ENCODE measurements around the gene NUP210.
A peak's percentile ranks its signal among the peaks of the same experiment; 100 is the strongest.
"Not testable (repeated sequence)": the region's sequence is repeated elsewhere in the genome, so short reads cannot be mapped to it uniquely, and the experiment has no call there.

The NUP210 gene

DNA sequence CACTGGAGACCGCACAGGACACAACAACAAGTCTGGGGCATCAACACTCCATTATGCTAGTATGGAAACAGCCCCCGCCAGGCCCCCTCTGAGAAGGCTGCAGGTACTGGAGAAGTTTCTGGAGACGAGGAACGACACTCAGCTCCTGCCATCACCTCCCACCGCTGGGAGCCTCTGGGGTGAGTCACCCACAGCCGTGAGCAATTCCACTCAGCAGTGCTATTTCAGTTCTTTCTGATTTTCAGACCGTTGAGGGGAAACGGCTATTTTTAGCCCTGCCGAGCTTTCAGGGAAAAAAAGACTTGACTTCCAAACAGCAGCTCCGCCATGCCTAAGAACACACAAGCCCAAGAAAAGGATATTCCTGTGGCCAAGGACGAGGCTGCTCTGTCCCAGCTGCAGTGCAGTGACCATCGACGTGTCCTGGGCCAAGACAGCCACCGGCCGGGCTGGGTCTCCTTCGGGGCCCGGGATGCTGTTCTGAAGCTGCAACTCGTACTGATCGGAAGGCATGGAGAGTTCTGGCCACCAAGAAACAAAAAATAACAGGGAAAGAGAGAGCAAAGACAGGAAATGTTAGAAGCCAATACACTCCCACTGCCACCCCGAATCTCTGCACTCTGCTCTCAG, 40.8 kb downstream of the NUP210 start:
- Mint-ChIP-seq H3K27me3 (no peaks in the 10 kb centered on the region), H3K36me3 (ENCODE audit: low read depth) (peaks cover 47% of the 10 kb centered on the region), H3K4me3 (no peak overlapping the region), H3K27ac (no peak overlapping the region), H3K9me3 (no peaks in the 10 kb centered on the region), H3K4me1 (no peaks in the 10 kb centered on the region)
- no peak for DNase-seq
- no peak for ATAC-seq

DNA sequence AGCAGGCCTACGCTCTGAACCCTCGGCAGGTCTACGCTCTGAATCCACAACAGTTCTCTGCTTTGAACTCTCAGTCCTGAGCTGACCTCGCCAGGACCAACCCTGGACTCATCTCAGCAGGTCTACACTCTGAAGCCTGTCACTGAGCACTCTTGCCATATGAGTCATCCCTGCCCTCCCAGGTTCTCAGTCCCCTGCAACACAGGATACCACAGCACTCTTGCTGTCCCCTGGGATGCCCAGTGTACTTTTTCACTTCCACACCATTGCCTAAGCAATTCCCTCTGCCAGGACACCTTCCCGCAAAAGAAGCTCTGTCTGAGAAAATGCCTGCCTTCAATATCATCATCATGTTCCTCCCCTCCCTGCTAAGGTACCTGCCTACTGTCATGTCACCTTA, 42.0 kb downstream of the NUP210 start:
- no peaks in the 10 kb centered on the region for H3K9me3 Mint-ChIP-seq
- H3K4me1 Mint-ChIP-seq = no peaks in the 10 kb centered on the region
- H3K27me3 Mint-ChIP-seq = no peaks in the 10 kb centered on the region
- no peak overlapping the region for H3K4me3 Mint-ChIP-seq
- ATAC-seq (peak; percentile 27), DNase-seq (no peak)
- H3K36me3 Mint-ChIP-seq (ENCODE audit: low read depth) = peaks cover 43% of the 10 kb centered on the region
- H3K27ac Mint-ChIP-seq = peak overlapping the region; percentile 44

DNA sequence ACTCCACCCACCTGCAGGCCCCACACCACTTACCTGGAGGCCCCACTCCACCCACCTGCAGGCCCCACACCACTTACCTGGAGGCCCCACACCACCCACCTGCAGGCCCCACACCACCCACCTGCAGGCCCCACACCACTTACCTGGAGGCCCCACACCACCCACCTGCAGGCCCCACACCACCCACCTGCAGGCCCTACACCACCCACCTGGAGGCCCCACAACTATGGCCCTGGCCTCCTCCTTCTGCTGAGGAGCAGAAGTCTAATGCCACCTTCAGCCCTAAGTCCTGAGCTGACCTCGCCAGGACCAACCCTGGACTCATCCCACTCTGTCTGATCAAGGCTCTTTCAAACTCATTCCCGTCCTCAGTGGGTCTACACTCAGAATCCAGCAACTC, 42.4 kb downstream of the NUP210 start:
- H3K4me3 Mint-ChIP-seq, H3K27me3 Mint-ChIP-seq, DNase-seq, ATAC-seq, H3K9me3 Mint-ChIP-seq, H3K4me1 Mint-ChIP-seq: not testable (repeated sequence)
- Mint-ChIP-seq H3K27ac (peak overlapping the region; percentile 44), H3K36me3 (ENCODE audit: low read depth) (peaks cover 41% of the 10 kb centered on the region)

DNA sequence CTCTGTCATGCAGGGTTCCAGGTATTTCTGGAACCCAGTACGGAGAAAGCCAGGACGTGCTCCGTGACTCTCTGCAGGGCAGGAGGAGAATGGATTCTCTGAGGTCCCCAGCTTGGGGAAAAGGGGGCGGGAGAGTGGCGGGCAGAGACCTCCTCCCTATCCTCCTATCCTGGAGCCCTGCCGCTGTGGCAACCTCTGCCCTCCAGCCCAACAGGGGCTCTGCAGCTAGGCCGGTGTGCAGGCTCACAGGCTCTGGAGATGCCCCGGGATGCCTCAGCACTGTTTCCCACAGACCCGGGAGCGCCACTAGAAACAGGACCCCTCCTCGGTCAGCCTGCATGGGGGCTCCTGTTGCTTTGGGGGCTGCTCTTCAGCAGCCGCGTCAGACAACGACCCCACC, 43.1 kb downstream of the NUP210 start:
- H3K27me3 Mint-ChIP-seq = no peaks in the 10 kb centered on the region
- H3K4me1 Mint-ChIP-seq = no peaks in the 10 kb centered on the region
- H3K4me3 Mint-ChIP-seq = no peak overlapping the region
- peaks cover 39% of the 10 kb centered on the region for H3K36me3 Mint-ChIP-seq (ENCODE audit: low read depth)
- no peaks in the 10 kb centered on the region for H3K9me3 Mint-ChIP-seq
- H3K27ac Mint-ChIP-seq = no peak overlapping the region
- no peak for DNase-seq
- no peak for ATAC-seq

DNA sequence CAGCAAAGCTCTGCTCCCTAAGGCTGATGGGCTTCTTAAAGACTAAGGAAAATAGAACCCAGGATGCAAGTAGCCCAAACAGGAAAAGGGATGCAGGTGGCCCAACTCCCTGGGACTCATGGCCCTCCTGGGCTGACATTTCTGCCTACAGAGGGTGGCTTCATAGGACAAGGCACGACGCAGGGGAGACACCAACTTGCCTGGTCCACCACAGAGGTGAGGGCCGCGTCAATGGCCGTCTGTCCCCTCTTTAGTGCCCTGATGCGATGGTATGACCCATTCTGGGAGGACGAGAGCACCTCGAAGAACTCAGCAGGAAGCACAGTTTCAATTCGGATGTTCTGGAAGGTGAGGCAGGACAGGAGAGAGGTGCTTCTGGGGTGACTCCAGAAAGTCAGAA, 44.0 kb downstream of the NUP210 start:
- Mint-ChIP-seq H3K27me3 (no peaks in the 10 kb centered on the region), H3K9me3 (no peaks in the 10 kb centered on the region), H3K36me3 (ENCODE audit: low read depth) (peaks cover 41% of the 10 kb centered on the region), H3K4me3 (no peak overlapping the region), H3K27ac (no peak overlapping the region), H3K4me1 (no peaks in the 10 kb centered on the region)
- no peak for ATAC-seq
- no peak for DNase-seq

DNA sequence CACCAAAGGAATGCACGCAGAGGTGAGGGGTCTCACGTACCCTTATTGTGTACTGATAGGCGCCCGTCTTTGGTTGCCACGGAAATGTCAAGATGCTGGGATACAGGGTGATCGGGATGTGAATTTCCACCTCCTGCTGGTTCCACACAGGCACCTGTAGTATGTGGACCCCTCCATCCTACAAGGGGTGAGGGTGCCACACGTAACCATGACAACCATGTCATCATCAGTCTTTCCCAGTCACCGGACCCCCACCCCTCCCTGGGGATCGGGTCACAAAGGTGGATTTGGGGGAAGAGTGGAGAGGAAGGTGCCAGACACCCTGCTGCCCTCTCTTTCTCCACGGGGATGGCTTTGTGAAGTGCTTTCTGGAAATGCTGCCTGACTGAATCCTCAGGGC, 44.7 kb downstream of the NUP210 start:
- Mint-ChIP-seq H3K9me3 (no peaks in the 10 kb centered on the region), H3K36me3 (ENCODE audit: low read depth) (peaks cover 43% of the 10 kb centered on the region), H3K4me1 (no peaks in the 10 kb centered on the region), H3K27me3 (no peaks in the 10 kb centered on the region), H3K4me3 (no peak overlapping the region), H3K27ac (no peak overlapping the region)
- ATAC-seq (no peak), DNase-seq (no peak)

DNA sequence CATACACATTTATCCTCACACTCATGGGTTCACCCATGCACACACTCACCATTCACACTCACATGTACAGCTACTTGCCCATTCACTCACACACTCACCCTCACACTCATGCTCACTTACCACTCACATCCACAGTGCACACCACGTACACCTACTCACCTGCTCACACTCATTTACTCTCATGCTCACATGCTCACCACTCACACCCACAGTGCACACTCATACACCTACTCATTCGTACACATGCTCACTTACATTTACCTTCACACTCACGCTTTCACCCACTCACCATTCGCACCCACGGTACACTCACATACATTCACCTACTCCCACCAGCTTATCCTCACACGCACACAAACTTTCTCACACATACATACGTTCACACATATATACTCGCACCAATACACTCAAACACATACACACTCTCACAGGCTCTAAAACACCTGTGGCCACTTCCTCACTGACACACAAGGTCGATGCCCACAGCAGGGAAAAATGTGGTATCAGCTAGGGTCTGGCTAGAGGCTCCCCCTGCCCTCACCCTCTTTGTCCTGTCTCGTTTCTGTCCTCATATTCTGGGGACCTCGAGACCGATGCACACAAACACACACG, 46.0 kb downstream of the NUP210 start:
- Mint-ChIP-seq H3K4me1 (no peaks in the 10 kb centered on the region), H3K9me3 (no peaks in the 10 kb centered on the region), H3K27me3 (no peaks in the 10 kb centered on the region), H3K4me3 (no peak overlapping the region), H3K27ac (no peak overlapping the region), H3K36me3 (ENCODE audit: low read depth) (peaks cover 46% of the 10 kb centered on the region)
- DNase-seq (no peak), ATAC-seq (no peak)

DNA sequence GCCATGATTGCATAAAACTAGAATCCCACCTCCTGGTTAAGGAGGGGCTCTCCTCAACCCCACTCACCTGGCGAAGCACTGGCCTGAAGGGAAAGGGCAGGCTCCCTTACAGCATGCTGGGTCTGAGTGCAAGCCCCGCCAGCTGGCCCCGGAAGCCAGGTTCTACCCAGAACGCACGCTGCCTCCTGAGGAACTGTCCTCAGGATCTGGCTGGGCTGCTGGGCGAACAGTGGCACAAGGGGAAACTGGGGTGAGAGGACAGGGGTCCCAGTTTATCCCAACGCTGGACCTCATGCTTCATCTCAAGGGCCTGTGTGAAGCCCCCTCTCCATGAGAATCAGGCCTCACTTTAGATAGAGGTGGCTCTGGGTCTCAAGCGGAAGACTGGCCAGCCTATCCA, 47.5 kb downstream of the NUP210 start:
- H3K36me3 Mint-ChIP-seq (ENCODE audit: low read depth) = peaks cover 39% of the 10 kb centered on the region
- ATAC-seq = no peak
- H3K4me3 Mint-ChIP-seq = no peak overlapping the region
- H3K4me1 Mint-ChIP-seq = no peaks in the 10 kb centered on the region
- no peak overlapping the region for H3K27ac Mint-ChIP-seq
- no peaks in the 10 kb centered on the region for H3K27me3 Mint-ChIP-seq
- no peak for DNase-seq
- H3K9me3 Mint-ChIP-seq = no peaks in the 10 kb centered on the region

DNA sequence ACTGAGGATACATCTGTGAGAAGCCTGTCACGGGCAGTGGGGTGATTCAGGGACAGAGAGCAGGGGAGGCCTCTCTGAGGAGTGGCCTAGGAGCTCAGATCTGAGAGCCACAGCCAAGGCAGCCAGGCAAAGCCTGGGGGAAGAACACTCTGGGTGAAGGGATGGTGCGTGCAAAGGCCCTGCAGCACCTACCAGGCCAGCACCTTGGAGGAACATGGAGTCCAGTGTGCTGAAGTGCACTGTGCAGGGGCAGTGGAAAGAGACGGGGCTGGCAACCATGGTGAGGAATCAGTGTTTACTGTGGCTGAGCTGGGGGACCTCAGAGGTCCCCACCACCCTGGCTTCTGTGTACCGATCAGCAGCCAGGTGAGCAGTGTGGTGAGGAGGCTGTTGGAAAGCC, 48.0 kb downstream of the NUP210 start:
- no peaks in the 10 kb centered on the region for H3K27me3 Mint-ChIP-seq
- no peak for DNase-seq
- H3K4me3 Mint-ChIP-seq = no peak overlapping the region
- peaks cover 37% of the 10 kb centered on the region for H3K36me3 Mint-ChIP-seq (ENCODE audit: low read depth)
- H3K4me1 Mint-ChIP-seq = no peaks in the 10 kb centered on the region
- no peaks in the 10 kb centered on the region for H3K9me3 Mint-ChIP-seq
- no peak overlapping the region for H3K27ac Mint-ChIP-seq
- ATAC-seq = no peak

DNA sequence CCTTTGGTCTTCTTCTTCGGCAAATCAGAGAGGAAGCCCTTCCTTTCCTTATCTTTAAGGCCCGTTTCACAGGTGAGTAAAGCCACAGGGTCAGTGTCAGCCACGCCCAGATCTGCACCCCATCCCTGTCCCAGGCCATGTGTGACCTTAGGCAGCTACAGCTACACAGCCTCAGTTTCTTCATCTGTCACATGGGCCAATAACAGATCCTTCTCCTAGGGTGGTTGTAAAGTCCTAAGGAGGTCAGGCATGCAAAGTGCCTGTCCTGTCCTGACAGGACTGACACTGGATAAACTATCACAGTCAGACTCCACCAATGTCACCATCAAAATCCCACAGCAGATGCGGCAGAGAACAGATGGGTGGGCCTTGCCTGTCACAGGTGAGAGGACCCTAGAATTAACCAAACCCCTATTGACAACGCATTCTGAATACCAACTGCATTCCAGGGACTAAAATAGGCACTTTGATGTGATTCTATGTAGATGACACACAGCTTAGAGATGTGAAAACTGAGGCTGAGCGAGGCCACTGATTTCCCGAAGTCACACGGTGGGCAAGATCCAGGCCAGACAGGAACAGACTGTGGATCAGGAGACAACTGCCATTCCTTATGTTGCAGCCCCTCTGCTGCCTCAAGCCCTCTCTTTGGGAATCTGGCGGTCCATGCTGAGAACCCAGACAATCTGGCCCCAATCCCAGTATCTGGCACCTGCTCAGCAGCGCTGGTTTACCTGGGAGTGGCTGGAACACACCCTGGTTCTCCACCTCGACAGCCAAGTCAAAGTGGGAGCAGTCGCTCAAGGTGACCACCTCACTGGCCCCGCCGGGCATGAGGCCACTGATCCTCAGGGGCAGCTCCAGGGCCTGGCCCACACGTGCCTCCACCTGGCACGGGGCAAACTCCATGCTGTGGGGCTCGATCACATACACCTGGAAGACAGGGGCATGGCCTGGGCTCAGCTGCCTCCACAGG, 48.7 kb downstream of the NUP210 start:
- ATAC-seq (no peak), DNase-seq (no peak)
- H3K27ac Mint-ChIP-seq = no peak overlapping the region
- no peaks in the 10 kb centered on the region for H3K9me3 Mint-ChIP-seq
- H3K27me3 Mint-ChIP-seq = no peaks in the 10 kb centered on the region
- H3K36me3 Mint-ChIP-seq (ENCODE audit: low read depth) = peaks cover 37% of the 10 kb centered on the region
- H3K4me3 Mint-ChIP-seq = no peak overlapping the region
- no peaks in the 10 kb centered on the region for H3K4me1 Mint-ChIP-seq

DNA sequence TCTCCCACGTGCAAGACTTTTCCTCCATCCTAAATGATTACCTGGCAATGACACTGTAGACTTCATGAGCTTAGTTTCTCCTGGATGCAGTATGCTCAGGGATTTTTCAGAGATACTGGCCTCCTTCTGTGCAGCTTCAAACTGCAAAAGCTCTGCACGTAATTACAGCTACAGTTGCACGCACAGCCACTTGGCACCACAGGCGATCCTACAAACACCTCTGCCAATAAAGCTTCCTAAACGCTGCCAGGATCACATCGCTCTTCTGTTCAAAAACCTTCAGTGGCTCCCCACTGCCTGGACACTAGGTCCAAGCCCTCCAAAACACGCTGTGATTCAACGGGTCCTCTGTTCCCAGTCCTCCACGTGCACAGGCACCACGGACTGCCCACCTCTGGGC, 49.5 kb downstream of the NUP210 start:
- H3K36me3 Mint-ChIP-seq (ENCODE audit: low read depth) = peaks cover 41% of the 10 kb centered on the region
- no peaks in the 10 kb centered on the region for H3K9me3 Mint-ChIP-seq
- no peak for ATAC-seq
- H3K27me3 Mint-ChIP-seq = no peaks in the 10 kb centered on the region
- DNase-seq = no peak
- no peaks in the 10 kb centered on the region for H3K4me1 Mint-ChIP-seq
- no peak overlapping the region for H3K4me3 Mint-ChIP-seq
- H3K27ac Mint-ChIP-seq = no peak overlapping the region

DNA sequence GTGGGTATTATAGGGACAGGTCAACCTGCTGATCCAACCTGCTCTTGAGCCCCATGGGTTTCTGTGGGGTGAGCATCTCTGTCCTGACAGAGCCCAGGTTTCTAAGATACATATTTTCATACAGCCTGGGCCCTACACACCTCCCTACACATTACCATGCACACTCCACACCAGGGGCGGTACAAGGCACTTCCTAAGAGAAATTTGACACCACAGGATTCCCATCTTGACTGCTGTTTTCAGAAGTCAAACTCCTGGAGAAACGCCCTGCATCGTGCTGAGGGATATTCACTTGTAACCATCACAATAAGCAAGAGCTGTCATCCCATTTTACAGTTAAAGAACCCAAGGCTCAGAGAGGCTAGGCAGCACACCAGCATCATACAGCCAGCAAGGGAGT, 50.1 kb downstream of the NUP210 start:
- Mint-ChIP-seq H3K36me3 (ENCODE audit: low read depth) (peaks cover 43% of the 10 kb centered on the region), H3K27ac (no peak overlapping the region), H3K4me1 (no peaks in the 10 kb centered on the region), H3K9me3 (no peaks in the 10 kb centered on the region), H3K4me3 (no peak overlapping the region), H3K27me3 (no peaks in the 10 kb centered on the region)
- DNase-seq = no peak
- no peak for ATAC-seq

DNA sequence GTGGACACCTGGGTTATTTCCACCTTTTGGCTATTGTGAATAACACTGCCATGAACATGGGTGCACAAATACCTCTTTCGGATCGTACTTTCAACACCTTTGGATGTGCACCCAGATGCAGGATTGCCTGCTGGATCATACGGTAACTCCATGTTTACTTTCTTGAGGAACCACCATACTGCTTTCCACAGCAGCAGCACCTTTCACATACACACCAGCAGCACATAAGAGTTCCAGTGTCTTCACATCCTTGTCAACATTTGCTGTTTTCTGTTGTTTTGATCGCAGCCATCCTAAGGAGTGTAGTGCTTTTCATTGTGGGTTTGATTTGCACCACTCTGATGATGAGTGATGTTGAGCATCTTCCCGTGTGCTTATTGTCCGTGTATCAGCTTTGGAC, 51.3 kb downstream of the NUP210 start:
- peaks cover 49% of the 10 kb centered on the region for H3K36me3 Mint-ChIP-seq (ENCODE audit: low read depth)
- no peak for DNase-seq
- H3K9me3 Mint-ChIP-seq = no peaks in the 10 kb centered on the region
- no peak overlapping the region for H3K4me3 Mint-ChIP-seq
- no peak overlapping the region for H3K27ac Mint-ChIP-seq
- no peaks in the 10 kb centered on the region for H3K27me3 Mint-ChIP-seq
- no peak for ATAC-seq
- no peaks in the 10 kb centered on the region for H3K4me1 Mint-ChIP-seq

DNA sequence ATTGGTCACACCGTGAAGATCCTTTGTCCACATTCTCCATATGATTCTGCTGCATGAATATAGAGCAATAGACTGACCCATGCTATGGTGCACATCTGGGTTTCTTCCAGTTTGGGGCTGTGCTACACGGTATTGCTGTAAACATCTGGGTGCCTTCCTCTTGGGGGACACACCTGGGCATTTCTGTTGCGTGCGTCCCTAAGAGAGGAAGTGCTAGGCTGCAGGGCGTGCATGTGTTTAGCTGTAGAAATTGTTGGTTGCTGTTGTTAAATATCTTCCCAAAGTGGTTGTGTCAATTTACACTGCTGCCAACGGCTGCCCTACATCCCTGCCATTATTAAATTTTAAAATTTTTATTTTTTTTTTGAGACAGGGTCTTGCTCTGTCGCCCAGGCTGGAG, 52.4 kb downstream of the NUP210 start:
- Mint-ChIP-seq H3K27me3 (no peaks in the 10 kb centered on the region), H3K36me3 (ENCODE audit: low read depth) (peaks cover 59% of the 10 kb centered on the region), H3K9me3 (no peaks in the 10 kb centered on the region), H3K4me1 (peaks cover 1% of the 10 kb centered on the region), H3K27ac (no peak overlapping the region), H3K4me3 (no peak overlapping the region)
- DNase-seq (no peak), ATAC-seq (no peak)

Measured in activated naive CD8-positive, alpha-beta T cell treated with anti-CD3 and anti-CD28 coated beads, Interleukin-2, amount 50 U/mL, for 24 hours (primary cell).